Mucosa of rectum (tissue), 2 donors: ENCODE data around the gene TMEM243.

Source experiments
- H3K27ac ChIP-seq, 2 donors: one replicate each; pipeline ENCODE4 v1.7.0; 2013; ENCODE audit warnings: inconsistent platforms in 2 of 2, low read depth in 2 of 2, low read length in 2 of 2
- H3K27me3 ChIP-seq, 2 donors: one replicate each; pipeline ENCODE4 v1.7.0; 2013; ENCODE audit warnings: low read length in 2 of 2; ENCODE audit not compliant: control insufficient read depth in 2 of 2, insufficient read depth in 2 of 2
- H3K36me3 ChIP-seq, 2 donors: one replicate each; pipeline ENCODE4 v1.7.0; 2013; ENCODE audit warnings: low read length in 2 of 2; ENCODE audit not compliant: control insufficient read depth in 2 of 2, insufficient read depth in 2 of 2
- H3K4me1 ChIP-seq, 2 donors: one replicate each; pipeline ENCODE4 v1.7.0; 2013; ENCODE audit warnings: low read length in 2 of 2, mild to moderate bottlenecking in 1 of 2; ENCODE audit not compliant: control insufficient read depth in 2 of 2, insufficient read depth in 2 of 2
- H3K4me3 ChIP-seq, 2 donors: one replicate each; pipeline ENCODE4 v1.7.0; 2013; ENCODE audit warnings: low read length in 2 of 2
- H3K9ac ChIP-seq, 2 donors: one replicate each; pipeline ENCODE4 v1.7.0; 2013; ENCODE audit warnings: low read length in 2 of 2, low read depth in 1 of 2, mild to moderate bottlenecking in 1 of 2
- H3K9me3 ChIP-seq, 2 donors: one replicate each; pipeline ENCODE4 v1.7.0; 2013; ENCODE audit warnings: low read length in 2 of 2; ENCODE audit not compliant: control insufficient read depth in 2 of 2
- donor health status: healthy.
- donor health status: Normal muscosa, but diverticular disease.

TMEM243 gene

DNA sequence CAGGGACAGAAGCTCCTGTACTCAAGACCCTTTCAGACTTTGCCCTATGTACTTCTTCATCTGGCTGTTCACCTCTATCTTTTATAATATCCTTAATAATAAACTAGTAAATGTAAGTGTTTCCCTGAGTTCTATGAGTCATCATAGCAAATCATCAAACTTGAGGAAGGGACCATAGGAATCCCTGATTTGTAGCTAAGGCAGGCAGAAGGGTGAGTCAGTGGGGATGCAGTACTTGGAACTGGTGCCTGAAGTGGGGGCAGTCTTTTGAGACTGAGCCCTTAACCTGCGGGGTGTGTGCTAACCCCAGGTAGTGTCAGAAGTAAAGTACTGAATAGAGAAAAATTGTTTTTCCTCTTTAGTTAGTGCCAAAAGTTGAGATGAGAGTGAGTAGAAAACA lies 6.2 kb upstream of the TMEM243 start:
- H3K27me3 ChIP-seq: peaks cover 4 to 5% of the 10 kb centered on the region in 2 donors
- no peak overlapping the region for H3K9ac ChIP-seq
- H3K4me3 ChIP-seq: no peak overlapping the region
- H3K27ac ChIP-seq: no peak overlapping the region
- H3K9me3 ChIP-seq: no peaks in the 10 kb centered on the region
- no peaks in the 10 kb centered on the region for H3K36me3 ChIP-seq
- H3K4me1 ChIP-seq: peaks cover 5% of the 10 kb centered on the region in 2 donors

DNA sequence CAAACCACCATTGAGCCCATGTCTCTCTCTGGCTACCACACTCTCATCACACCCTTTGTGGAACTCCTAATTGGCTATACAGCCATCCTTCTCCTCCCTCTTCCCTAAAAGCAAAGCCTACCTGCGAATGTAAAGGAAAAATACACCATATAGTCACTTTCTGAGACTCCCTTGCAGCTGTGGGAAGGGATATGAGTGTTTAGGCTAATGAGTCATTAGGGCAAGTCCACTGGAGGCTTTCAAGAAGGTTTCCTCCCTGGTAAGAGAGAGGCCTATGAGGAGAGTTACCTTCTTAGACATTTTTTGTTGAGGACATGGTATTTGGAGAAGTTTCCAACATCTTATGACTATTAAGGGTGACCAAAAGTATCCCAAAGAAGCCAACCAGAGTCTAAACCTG lies 4.1 kb upstream of the TMEM243 start:
- H3K9me3 ChIP-seq: no peaks in the 10 kb centered on the region
- no peak overlapping the region for H3K27ac ChIP-seq
- H3K4me1 ChIP-seq: peaks cover 6 to 10% of the 10 kb centered on the region in 2 donors
- H3K9ac ChIP-seq: no peak overlapping the region
- H3K4me3 ChIP-seq: no peak overlapping the region
- H3K27me3 ChIP-seq: peaks cover 4 to 5% of the 10 kb centered on the region in 2 donors
- H3K36me3 ChIP-seq: no peaks in the 10 kb centered on the region

DNA sequence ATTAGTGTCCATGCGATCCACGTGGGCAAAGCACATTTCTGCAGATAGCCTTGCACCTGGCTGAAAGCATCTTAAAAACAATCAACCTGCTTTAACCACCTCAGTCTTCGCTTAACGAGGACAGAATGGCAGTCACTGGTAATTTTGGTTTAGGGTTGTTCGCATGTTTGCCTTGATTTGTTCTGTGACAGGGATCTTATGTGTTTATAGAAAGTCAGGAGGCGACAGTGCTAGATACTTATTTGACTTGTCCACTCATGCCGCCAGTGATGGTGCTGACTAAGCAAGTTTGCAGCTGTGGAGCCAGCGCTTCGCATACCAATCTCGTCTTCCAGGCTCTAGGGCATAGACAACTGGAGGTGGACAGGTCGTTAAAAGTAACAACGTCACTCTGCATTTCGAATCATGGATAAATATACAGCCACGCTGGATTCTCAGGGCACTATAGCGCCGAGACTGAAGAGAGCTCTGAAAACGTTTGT lies 1.2 kb upstream of the TMEM243 start:
- Histone ChIP-seq H3K36me3 (no peaks in the 10 kb centered on the region), H3K4me1 (peaks cover 18 to 19% of the 10 kb centered on the region in 2 donors), H3K4me3 (peak overlapping the region; percentile 91 to 98), H3K9ac (peak overlapping the region in 1 of 2 donors; percentile 88), H3K27me3 (peaks cover 4 to 5% of the 10 kb centered on the region in 2 donors), H3K9me3 (no peaks in the 10 kb centered on the region), H3K27ac (peak overlapping the region in 1 of 2 donors; percentile 86)

DNA sequence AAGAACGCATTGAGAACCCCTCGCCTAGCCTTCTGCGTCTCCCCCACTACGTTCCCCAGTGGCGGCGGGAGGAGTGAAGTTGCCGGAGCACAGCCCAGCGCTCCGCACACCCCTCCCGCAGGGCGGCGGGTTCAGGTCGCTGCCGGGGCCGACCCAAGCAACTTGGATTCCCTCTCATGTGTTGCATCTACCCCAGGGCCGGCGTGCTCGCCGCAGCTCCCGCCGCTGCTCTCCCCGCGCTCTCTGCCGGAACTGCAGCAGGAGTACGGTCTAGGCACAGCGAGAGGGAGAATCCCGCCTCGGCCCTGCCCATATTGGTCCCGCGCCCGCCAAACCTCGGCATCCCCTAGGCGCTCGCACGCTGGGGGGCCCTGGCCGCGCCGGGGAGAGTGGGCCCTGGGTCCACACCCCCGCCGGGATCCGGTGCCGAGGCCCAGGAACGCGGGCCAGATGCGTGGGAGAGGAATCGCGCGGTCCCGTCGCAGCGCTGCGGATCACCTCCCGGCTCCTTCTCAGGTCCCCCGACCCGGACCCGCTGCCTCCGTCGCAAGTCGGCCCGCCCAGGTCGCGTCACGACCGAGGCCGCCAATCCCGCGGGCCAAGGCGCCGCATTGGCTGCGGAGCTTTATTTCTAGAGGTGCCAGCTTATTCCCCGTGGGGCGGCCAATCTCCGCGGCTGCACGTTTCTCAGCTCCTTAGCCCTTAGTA lies 648 bp upstream of the TMEM243 start:
- H3K9me3 ChIP-seq: no peaks in the 10 kb centered on the region
- H3K9ac ChIP-seq: peak overlapping the region; percentile 88 to 93
- H3K36me3 ChIP-seq: no peaks in the 10 kb centered on the region
- H3K4me1 ChIP-seq: peaks cover 18 to 19% of the 10 kb centered on the region in 2 donors
- peaks cover 4 to 5% of the 10 kb centered on the region in 2 donors for H3K27me3 ChIP-seq
- H3K27ac ChIP-seq: peak overlapping the region; percentile 84 to 86
- H3K4me3 ChIP-seq: peak overlapping the region; percentile 91 to 98

DNA sequence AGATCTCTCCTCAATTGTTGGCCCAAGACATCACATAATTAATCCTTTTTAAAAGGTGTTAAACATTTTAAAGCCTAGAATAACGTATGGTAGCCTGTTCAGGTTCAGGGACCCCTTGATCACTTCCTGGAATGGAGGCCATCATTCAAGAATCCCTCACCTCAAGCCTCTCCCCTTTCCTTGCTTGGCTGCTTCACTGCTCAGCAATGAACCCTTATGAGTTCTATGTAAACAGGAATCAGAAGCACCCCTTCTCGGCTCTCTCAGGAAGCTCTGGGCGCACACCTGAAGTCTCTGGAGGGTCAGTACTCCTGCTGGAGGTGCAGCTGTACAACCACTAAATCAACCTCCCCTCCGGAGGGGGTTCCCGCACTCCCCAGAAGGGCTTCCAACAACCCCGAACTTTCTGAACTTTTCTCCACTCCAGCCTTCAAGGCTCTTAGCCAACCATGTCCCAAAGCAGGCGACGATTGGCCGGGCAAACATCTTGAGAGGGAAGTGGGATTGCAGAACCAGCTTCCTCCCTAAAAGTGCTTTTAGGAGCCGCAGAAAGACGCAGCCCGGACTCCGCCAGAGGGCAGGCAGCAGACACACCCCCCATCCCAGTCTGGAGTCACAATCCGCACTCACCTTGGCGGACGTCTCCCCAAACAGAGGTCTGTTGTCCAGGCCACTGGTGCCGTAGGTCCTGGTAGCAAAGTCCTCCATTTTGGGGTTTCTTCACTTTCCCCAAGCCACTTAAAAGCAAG lies 562 bp downstream of the TMEM243 start:
- peak overlapping the region; percentile 84 to 86 for H3K27ac ChIP-seq
- peaks cover 19 to 21% of the 10 kb centered on the region in 2 donors for H3K4me1 ChIP-seq
- no peaks in the 10 kb centered on the region for H3K9me3 ChIP-seq
- peaks cover 4 to 5% of the 10 kb centered on the region in 2 donors for H3K27me3 ChIP-seq
- H3K9ac ChIP-seq: peak overlapping the region; percentile 88 to 93
- no peaks in the 10 kb centered on the region for H3K36me3 ChIP-seq
- H3K4me3 ChIP-seq: peak overlapping the region; percentile 91 to 98

DNA sequence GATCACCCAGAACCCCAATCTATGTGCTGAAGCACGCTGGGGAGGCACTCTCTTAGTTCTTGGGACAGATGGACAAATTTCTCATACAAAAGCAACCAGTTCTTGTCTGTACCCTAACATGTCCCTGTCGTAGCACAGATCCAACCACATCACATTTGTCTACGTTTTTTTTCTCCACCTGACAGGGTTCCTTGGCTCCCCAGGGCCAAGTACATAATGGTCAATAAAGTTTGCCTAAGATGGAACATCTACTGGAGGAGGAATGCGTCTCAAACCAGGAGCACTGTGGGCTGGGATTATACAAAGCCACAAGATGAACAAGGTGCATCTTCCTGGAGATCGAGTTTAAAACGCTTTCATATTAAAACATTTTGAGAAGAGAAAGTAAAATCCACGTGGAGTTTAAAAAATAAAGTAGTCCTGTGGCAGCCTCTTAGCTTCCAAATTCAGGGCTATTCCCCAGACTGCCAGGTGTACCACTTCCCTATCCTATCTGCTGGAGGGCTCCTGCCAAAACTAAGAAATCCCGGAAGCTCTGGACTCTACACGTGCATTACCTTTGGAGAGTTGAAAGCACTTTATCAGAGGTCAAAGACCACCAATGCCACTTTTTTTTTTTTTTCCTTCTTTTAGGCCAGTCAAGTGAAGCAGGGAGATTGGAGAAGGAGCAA lies 1.4 kb downstream of the TMEM243 start:
- Histone ChIP-seq H3K27ac (peak overlapping the region; percentile 84 to 86), H3K9ac (peak overlapping the region in 1 of 2 donors; percentile 93)

DNA sequence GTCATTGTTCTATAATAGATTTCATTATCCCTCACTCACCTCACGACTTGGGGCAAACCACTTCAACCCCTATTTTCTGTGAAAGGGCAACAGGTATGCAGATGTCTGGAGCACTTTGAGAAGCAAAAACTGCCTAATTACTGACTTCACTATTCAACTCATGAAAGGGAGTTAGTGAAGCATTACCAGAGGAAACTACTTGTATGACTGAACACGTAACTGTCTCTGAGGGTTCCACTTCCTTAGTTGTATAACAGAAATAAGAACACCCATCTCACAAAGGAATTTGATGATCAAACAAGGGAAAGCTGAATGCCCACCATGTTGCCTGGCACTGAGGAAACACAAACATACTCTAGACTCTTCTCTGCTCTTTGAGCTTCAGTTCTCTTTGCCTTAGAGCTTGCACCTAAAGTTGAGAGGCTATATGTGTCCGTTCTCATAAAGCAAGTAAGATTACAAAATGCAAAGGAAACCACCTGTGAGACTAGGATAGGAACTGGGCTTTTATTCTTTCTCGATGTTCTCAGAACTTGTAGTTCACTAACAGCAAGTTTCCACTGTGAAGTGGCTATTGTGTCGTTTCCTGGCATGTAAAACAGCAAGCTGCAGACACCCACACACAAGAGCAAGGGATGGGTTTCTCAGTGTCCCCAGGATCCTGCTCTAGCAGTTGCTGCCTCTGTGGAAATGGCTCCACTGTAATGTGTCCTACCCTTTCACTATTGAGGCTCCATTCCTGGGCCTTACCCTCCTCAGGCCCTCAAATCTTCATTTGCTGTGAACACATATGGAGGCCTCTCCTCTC lies 2.6 kb downstream of the TMEM243 start:
- H3K9me3 ChIP-seq: no peaks in the 10 kb centered on the region
- no peak overlapping the region for H3K9ac ChIP-seq
- peaks cover 1 to 2% of the 10 kb centered on the region in 2 donors for H3K27me3 ChIP-seq
- H3K27ac ChIP-seq: peak overlapping the region; percentile 54 to 86
- H3K4me3 ChIP-seq: peak overlapping the region in 1 of 2 donors; percentile 98
- peaks cover 19 to 25% of the 10 kb centered on the region in 2 donors for H3K4me1 ChIP-seq
- H3K36me3 ChIP-seq: no peaks in the 10 kb centered on the region

More for the DNA sequence above, 1.4 kb downstream of the TMEM243 start:
- peaks cover 19 to 21% of the 10 kb centered on the region in 2 donors for H3K4me1 ChIP-seq
- no peaks in the 10 kb centered on the region for H3K36me3 ChIP-seq
- H3K27me3 ChIP-seq: peaks cover 4 to 5% of the 10 kb centered on the region in 2 donors
- H3K4me3 ChIP-seq: peak overlapping the region; percentile 91 to 98
- no peaks in the 10 kb centered on the region for H3K9me3 ChIP-seq

DNA sequence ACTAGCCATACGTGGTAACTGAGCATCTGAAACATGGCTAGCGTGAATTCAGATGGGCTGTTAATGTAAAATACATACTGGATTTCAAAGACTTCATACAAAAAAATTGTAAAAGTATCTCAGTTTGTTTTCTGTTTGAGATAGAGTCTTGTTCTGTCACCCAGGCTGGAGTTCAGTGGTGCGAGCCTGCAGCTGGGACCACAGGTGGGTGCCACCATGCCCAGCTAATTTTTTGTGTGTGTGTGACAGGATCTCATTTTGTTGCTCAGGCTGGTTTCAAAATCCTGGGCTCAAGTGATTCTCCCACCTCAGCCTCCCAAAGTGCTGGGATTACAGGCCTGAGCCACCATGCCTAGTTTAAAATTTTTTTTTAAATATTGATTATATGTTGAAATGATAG lies 4.5 kb downstream of the TMEM243 start:
- no peak overlapping the region for H3K27ac ChIP-seq
- H3K36me3 ChIP-seq: peaks cover 0 to 2% of the 10 kb centered on the region in 2 donors
- H3K27me3 ChIP-seq: no peaks in the 10 kb centered on the region
- no peak overlapping the region for H3K4me3 ChIP-seq
- H3K9me3 ChIP-seq: no peaks in the 10 kb centered on the region
- H3K9ac ChIP-seq: no peak overlapping the region
- H3K4me1 ChIP-seq: peaks cover 11 to 25% of the 10 kb centered on the region in 2 donors

DNA sequence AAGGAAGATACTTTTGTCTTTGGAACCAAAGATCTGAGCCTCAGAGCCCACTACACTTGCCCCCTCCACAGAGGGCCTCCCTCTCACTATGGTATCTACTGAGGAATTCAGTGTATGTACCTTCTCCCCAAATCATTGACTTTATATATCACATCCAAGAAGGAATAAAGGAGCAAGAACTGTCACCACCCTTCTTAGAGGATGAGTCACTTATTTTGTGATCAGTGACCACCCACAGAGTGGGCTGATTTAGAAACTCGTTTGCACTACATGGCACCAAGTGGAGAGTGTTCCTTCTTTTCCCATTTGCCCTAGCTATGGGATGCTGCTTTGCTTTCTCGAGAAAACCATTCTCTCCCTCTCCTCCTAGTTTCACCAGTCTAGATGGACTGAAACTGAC lies 5.7 kb downstream of the TMEM243 start:
- no peak overlapping the region for H3K9ac ChIP-seq
- peaks cover 10 to 25% of the 10 kb centered on the region in 2 donors for H3K4me1 ChIP-seq
- no peaks in the 10 kb centered on the region for H3K27me3 ChIP-seq
- no peak overlapping the region for H3K4me3 ChIP-seq
- H3K27ac ChIP-seq: no peak overlapping the region
- peaks cover 0 to 2% of the 10 kb centered on the region in 2 donors for H3K36me3 ChIP-seq
- no peaks in the 10 kb centered on the region for H3K9me3 ChIP-seq
